ENCODE data around the gene SNCG.

- no peak for TF ChIP-seq CTCF (IDR thresholded peaks at IDR 0.05)
- TF ChIP-seq POLR2A (IDR thresholded peaks at IDR 0.05) = no peak
Observed at GRCh38 chr10:86941426-86941825, 17.0 kb upstream of the SNCG start.
